ENCODE measurements around the gene LMNTD1. TPM values are rescaled to one million over a fixed set of nuclear protein-coding genes. Genes with fewer than 3 reads are reported as not detected.

LMNTD1 gene
- total RNA-seq, 2 donors from 2014 or later, result 1.0 TPM; not detected in 1

DNA sequence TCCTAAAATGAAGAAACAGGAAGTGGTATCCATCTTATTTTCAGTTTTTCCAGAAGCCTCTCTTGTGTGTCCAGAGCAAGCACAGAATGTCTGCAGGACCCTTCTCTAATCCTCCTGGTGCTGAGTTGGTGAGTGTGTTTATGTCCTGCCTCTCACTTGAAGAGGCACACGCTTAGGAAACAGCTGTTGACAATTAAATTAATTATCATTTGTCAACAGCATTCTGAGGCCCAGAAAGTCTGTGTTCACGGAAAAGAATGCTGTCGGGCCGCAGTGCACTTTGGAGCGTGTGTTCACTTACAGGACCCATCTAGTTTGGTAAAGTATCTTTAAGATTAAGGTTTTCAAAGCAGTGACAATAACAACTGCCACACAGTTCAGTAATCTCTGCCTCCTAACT, 70.5 kb downstream of the LMNTD1 start:
- no peak for DNase-seq (ENCODE audit: low spot score)
- no peaks in the 10 kb centered on the region for H3K27me3 ChIP-seq
- H3K36me3 ChIP-seq, result no peaks in the 10 kb centered on the region
- H3K4me1 ChIP-seq, result no peaks in the 10 kb centered on the region
- no peaks in the 10 kb centered on the region for H3K9me3 ChIP-seq
- TF ChIP-seq, protein P1, sequence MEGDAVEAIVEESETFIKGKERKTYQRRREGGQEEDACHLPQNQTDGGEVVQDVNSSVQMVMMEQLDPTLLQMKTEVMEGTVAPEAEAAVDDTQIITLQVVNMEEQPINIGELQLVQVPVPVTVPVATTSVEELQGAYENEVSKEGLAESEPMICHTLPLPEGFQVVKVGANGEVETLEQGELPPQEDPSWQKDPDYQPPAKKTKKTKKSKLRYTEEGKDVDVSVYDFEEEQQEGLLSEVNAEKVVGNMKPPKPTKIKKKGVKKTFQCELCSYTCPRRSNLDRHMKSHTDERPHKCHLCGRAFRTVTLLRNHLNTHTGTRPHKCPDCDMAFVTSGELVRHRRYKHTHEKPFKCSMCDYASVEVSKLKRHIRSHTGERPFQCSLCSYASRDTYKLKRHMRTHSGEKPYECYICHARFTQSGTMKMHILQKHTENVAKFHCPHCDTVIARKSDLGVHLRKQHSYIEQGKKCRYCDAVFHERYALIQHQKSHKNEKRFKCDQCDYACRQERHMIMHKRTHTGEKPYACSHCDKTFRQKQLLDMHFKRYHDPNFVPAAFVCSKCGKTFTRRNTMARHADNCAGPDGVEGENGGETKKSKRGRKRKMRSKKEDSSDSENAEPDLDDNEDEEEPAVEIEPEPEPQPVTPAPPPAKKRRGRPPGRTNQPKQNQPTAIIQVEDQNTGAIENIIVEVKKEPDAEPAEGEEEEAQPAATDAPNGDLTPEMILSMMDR (IDR thresholded peaks at IDR 0.05), result no peak
- H3K4me3 ChIP-seq, result no peak overlapping the region
- no peak overlapping the region for H3K27ac ChIP-seq

GRCh38 chr12:25480145-25480544, 72.9 kb downstream of the LMNTD1 start:
- DNase-seq (ENCODE audit: low spot score), result no peak
- Histone ChIP-seq H3K9me3 (no peaks in the 10 kb centered on the region), H3K36me3 (no peaks in the 10 kb centered on the region), H3K27ac (no peak overlapping the region), H3K27me3 (no peaks in the 10 kb centered on the region), H3K4me3 (no peak overlapping the region), H3K4me1 (no peaks in the 10 kb centered on the region)
- TF ChIP-seq, protein P1 (IDR thresholded peaks at IDR 0.05), result no peak

DNA sequence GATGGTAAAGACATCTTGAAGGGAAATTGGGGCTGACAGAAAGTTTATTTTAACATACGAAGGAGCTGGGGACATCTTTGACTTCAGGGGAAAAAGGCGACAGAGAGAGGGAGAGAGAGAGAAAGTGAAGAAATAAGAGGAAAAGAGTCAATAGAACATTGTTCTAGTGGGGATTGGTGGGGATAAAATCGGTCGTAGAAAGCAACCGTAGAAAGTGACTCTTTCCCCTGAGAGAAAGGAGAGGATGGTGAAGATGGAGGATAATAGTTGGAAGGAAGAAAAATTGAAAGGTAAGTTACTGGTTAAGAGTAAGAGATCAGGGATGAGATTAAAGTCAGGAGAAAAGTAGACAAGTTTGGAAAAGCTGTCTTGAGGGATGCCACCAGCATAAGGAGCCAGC, 75.9 kb downstream of the LMNTD1 start:
- Histone ChIP-seq H3K4me3 (no peak overlapping the region), H3K36me3 (no peaks in the 10 kb centered on the region), H3K27me3 (no peaks in the 10 kb centered on the region), H3K27ac (no peak overlapping the region), H3K4me1 (no peaks in the 10 kb centered on the region), H3K9me3 (no peaks in the 10 kb centered on the region)
- no peak for DNase-seq (ENCODE audit: low spot score)
- TF ChIP-seq, protein P1 (IDR thresholded peaks at IDR 0.05), result no peak

DNA sequence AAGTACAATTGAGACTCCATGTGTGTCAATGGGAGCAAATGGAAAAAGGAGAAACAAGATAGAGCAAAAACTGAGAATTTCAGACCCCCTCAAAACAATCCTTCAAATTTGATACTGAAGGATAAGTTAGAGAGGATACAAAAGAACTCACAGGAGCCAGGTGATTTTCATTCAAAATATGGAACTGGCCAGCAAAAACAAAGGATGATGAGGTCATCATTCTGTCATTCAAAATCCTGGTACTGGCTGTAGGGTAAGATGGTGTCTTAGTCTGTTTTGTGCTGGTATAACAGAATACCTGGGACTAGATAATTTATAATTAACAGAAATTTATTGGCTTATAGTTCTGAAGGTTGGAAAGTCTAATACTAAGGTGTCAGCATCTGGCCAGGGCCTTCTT, 80.6 kb downstream of the LMNTD1 start:
- Histone ChIP-seq H3K27ac (no peak overlapping the region), H3K4me1 (no peaks in the 10 kb centered on the region), H3K4me3 (no peak overlapping the region), H3K9me3 (no peaks in the 10 kb centered on the region), H3K27me3 (no peaks in the 10 kb centered on the region), H3K36me3 (no peaks in the 10 kb centered on the region)
- no peak for DNase-seq (ENCODE audit: low spot score)
- TF ChIP-seq, protein P1 (IDR thresholded peaks at IDR 0.05), result no peak

DNA sequence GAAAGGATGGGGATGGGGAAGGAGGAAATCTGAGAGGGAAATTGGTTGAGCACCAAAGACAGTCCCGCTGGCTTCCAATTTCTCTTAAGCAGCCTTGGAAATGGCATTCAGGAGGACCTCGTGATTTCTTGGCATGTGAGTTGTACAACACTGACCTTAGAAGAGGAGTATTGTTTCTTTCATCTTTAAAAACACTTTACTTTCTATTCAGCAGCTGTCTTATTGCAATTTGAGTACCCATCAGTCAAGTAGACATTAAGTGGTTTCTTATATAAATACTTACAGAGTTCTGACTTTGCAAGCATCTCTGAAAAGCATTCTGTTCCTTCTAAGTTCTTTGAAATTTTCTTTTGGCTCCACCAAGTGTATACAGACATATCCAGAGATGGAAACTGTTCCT, 83.2 kb downstream of the LMNTD1 start:
- Histone ChIP-seq H3K4me1 (no peaks in the 10 kb centered on the region), H3K36me3 (no peaks in the 10 kb centered on the region), H3K27ac (no peak overlapping the region), H3K4me3 (no peak overlapping the region), H3K27me3 (no peaks in the 10 kb centered on the region), H3K9me3 (no peaks in the 10 kb centered on the region)
- TF ChIP-seq, protein P1 (IDR thresholded peaks at IDR 0.05), result no peak
- no peak for DNase-seq (ENCODE audit: low spot score)

DNA sequence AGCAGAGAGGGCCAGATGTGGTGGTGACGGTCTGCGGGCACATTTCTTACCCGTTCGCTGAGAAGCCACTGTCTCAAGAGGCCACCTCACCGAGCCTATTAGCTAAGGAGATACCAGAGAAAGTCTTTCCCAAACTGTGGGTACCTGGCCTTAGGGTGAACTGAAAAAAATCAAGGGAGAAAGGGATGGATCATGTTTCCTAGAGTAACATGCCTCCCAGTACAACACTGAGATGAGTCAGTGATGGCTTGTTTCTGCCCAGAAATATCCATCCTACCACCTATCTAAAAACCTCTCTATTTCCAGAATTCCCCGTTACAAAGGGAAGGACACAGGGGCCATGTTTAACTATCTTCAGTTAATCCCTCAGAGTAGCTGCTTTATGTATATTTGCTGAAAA, 83.7 kb downstream of the LMNTD1 start:
- no peak overlapping the region for H3K27ac ChIP-seq
- TF ChIP-seq, protein P1 (IDR thresholded peaks at IDR 0.05), result no peak
- no peaks in the 10 kb centered on the region for H3K36me3 ChIP-seq

More for the DNA sequence above, 83.7 kb downstream of the LMNTD1 start:
- no peaks in the 10 kb centered on the region for H3K4me1 ChIP-seq
- no peak for DNase-seq (ENCODE audit: low spot score)
- H3K27me3 ChIP-seq, result no peaks in the 10 kb centered on the region
- no peak overlapping the region for H3K4me3 ChIP-seq
- no peaks in the 10 kb centered on the region for H3K9me3 ChIP-seq

All from right atrium auricular region (tissue), 2 donors.